ELF-1 (cell line): Measurements from ENCODE around the gene DPM2.

Experiments used
- DNase-seq: peaks from one replicate; pipeline ENCODE4 v3.0.0-alpha.2; 2016; ENCODE audit warnings: low read depth, low spot score

DPM2 gene

GRCh38 chr9:127919253-127919815 lies 18.3 kb downstream of the DPM2 start:
- DNase-seq, result peak; percentile 62

GRCh38 chr9:127918183-127919107 lies 19.2 kb downstream of the DPM2 start:
- DNase-seq, result no peak

GRCh38 chr9:127917603-127918002 lies 20.1 kb downstream of the DPM2 start:
- DNase-seq, result no peak

DNA sequence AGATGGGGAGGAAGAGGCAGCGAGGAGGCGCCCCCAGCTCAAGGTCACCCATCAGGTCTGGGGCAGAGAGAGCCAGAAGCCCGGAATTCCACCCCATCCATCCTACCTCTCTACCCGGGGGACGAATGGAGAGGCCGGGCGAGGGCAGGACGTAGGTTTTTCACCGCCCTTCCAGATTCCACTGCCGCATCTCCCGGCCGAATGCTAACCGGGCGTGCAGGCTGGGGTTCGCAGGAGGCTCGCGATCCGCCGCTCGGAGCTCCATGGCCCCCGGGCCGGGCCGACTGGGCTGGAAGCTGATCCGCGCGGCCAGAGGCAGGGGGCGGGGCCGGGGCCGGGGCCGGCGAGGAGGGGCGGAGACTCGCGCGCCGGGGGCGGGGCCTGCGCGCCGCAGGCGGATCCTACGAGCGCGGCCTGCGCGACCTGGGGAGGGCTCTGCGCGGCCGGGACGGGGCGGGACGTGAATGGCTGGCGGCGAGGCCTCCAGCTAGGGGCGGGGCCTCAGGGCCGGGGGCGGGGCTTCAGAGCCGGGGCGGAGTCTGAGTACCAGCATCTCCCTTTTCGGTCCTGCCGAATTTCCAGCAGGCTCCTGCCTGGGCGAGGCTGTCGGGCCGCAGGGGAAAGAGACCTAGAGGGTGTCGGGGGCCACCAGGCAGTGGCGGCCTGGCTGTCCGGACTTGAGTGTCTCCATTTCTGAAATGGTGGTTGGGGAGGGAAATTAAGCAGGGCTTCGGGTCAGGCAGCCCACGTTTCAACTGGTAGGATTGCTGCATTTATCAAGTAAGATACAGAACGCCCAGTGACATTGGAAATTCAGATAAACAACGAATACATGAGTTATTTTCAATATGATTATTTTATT lies 20.7 kb downstream of the DPM2 start, which contains the start of gene ST6GALNAC4:
Gene ST6GALNAC4, minus strand, starts transcription at position 322 of the 862 bp plus-strand sequence. CDS start 622 bp downstream, outside the sequence.
- DNase-seq, result peak; percentile 74

DNA sequence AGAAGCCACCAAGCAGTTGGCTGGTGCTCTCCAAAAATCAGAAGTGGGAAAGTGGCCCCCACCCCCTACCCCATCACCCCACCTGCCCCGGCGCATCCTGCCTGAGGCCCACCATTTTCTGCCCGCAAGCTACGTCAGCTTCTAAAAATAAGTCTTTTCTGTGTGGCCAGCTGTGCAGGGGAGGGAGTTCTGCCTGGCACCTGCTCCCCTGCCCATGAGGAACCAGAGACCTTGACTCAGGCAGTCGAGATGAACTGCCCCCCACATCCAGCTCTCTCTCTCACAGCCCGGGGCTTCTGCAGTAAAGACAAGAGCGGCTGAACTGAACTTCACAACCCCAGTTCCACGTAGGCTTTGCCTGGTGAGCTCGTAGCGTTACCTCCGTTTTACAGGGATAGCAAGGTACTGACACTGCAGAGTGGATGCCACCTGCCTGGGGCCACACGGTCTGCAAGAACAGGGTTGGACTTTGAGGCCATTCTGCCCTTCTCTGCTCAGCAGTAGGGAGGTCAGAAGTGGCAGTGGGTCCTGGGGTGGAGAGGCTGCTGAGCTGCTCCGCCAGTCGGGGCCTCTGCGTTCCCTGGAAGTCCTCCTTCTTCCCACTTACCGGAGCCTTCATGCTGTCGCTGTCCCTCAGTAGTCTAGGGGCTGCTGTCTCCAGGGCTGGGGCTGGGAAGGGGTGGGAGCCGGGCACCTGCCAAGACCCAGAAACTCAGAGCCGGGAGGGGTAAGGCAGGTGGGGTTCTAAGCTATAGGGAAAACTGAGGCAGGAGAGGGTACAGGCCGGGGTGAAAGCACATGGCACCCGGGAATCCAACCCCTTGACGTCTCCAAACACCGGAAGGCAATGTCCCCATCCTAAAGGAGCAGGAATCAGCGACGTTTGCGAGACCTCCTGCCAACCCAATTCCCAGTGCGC lies 21.6 kb downstream of the DPM2 start:
- no peak for DNase-seq

DNA sequence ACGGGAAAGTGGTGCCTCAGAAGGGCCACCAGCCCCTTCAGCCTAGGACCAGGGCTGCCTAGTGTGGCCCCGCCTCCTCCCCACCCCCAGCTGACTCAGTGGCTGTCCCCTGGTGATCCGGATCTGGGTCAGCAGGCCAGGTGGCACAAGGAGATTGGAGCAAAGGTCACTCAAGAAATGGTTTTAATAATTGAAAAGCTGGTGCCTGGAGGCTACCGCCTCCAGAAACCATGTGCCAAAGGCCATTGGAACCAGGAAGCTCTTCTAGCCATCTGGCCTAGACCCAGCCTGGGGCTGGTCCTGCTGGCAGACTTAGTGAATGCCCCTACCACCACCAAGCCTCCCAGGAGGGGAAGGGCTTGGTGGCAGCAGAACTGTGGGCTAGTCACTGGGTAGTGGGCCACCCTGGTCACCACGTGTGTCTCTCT lies 22.3 kb downstream of the DPM2 start:
- no peak for DNase-seq

DNA sequence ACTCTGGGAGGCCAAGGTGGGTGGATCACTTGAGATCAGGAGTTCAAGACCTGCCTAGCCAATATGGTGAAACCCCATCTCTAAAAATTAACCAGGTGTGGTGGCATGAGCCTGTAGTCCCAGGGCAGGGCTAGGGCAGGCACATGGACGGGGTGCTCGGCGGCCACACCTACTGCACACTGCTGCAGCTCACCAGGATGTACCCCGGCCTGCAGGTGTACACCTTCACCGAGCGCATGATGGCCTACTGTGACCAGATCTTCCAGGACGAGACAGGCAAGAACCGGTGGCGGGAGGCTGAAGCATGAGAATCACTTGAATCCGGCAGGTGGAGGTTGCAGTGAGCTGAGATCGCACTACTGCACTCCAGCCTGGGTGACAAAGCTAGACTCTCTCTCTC lies 24.0 kb downstream of the DPM2 start:
- DNase-seq, result no peak

- DNase-seq, result no peak
Observed at GRCh38 chr9:127912882-127913281, 24.8 kb downstream of the DPM2 start.

GRCh38 chr9:127912296-127912695 lies 25.4 kb downstream of the DPM2 start:
- no peak for DNase-seq

DNA sequence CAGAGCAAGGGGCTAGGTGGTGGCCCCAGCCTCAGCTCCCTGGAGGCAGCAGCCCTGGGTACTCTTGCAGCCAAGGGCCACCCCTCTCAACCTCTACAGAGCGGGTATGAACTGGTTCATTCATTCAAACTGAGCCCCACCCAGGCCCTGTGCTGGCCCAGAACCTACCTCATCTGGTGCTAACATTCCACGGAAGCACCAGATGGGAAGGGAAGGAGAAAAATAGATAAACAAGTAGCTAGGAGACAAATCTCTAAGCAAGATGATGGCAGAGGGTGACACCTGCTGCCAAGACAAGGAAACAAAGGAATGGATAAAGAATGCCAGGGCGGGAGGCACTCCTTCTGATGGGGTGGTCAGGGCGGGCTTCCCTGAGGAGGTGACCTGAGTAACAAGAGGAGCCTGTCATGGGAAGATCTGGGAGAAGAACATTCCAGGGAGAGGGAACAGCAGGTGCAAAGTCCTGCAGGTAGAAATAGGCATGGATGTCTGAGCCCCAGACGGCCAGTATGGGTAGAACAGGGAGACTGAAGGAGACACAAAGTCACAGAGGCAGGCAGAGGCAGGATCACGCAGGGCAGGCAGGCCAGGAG lies 26.9 kb downstream of the DPM2 start:
- DNase-seq, result no peak

GRCh38 chr9:127909839-127910273 lies 27.8 kb downstream of the DPM2 start:
- no peak for DNase-seq

- DNase-seq, result no peak
Observed at GRCh38 chr9:127908660-127908926, 29.1 kb downstream of the DPM2 start.

DNA sequence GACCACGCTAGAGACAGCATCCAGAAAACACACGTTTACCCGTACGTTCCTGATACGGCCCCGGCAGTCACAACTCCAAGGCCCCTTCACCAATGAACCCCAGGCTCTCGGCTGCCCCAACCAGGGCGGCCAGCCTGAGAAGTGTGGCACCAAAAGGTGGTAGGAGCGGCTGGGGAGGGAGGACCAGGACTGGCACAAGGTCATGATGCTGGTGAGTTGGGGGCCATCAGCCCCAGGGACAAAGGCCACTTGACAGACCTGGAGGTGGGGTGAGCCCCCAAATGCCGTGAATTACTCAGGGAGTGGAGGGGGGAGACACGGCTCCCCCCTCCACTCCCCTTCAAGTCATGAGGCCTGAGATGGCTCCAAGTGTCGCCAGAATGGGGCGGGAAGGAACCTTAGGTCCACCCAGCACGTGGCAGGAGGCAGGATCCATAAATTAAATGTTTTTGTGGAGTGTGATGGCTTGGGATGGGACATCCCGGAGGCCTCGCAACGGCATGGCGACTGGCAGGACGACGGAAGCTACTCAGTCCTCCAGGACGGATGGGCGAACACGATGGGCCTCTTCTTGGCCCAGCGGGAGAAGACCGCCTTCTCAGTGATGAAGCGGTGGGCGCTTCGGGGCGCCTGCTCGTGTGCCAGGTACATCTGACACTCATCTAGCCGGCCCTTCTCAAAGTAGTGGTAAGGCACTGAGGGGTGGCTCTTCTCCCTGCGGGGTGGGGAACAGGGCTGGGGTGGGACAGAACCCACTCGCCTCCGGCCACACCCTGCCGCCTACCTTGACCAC lies 29.6 kb downstream of the DPM2 start:
- no peak for DNase-seq

GRCh38 chr9:127905788-127906191 lies 31.9 kb downstream of the DPM2 start:
- DNase-seq, result no peak

DNA sequence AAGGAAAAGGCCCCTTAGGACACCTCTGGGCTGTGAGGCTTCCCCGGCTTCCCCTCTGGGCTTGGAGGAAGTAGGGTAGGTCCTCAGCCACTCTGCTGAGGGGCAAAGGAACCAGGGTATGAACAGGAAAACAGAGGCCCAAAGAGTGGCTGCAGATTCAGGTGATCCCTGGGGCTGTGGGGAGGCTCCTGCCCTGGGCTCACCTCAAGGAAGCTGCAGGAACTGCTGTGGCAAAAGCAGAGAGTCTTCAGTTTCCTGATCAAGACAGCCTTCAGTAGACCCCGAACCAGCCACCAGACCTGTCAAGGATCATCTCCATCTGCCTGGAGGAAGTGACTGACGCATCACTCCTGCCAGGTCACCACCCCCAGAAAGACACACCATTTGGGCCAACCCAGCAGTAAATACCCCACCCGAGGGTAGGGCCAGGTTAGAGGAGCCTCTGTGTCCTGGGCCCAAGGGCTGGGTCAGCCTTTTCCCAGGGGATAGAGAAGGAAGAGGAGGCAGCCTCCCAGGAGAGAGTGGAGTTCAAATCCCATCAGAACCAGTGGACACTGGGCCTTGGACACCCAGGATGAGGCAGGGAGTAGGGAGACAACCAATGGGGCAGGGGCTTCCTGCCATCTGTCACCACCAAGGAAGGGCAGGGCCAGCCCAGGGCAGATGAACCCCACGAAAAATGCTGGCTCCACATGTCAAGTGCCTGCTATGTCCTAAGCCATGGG lies 32.5 kb downstream of the DPM2 start:
- DNase-seq, result no peak

DNA sequence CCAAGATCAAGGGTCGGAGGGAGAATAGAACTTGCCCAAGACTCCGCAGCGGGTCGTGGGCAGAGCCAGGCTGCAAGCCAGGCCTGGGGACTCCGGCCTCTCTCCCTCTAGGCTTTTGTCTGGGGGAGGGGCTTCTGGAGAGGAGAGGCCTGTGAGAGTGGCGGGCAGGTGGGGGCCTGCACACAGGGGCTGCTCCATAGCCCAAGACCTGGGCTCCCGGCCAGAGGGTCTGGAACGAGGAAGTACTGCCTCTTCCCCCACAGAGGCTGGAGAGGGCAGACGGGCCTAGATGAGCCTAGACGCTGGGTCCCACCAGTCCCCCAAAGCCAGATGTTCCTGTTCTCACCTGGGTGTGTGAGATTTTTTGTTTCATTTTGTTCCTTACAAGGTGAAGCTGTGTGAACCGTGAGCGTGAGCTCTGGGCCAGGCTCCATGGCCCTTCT lies 33.1 kb downstream of the DPM2 start:
- peak; percentile 56 for DNase-seq

- peak; percentile 72 for DNase-seq
Observed at GRCh38 chr9:127903557-127904475, 33.8 kb downstream of the DPM2 start.
